HFFc6 (cell line): ENCODE measurements around the gene SIM1. TPM values are rescaled to one million over a fixed set of nuclear protein-coding genes. Genes with fewer than 3 reads are reported as not detected.

Source experiments
- DNase-seq: peaks from one replicate; pipeline ENCODE4 v3.0.0-alpha.2; 2018
- H3K27ac Mint-ChIP-seq: 2 replicates; pipeline ENCODE4 v1.8.0; 2020; ENCODE audit warnings: mild to moderate bottlenecking, mixed read lengths
- H3K27me3 Mint-ChIP-seq: 2 replicates; pipeline ENCODE4 v1.8.0; 2021; ENCODE audit warnings: mild to moderate bottlenecking, moderate library complexity, mixed read lengths; ENCODE audit not compliant: insufficient read depth
- H3K36me3 Mint-ChIP-seq: 2 replicates; pipeline ENCODE4 v1.8.0; 2021; ENCODE audit warnings: low read depth, mixed read lengths
- H3K4me1 Mint-ChIP-seq: 2 replicates; pipeline ENCODE4 v1.8.0; 2020; ENCODE audit warnings: low read depth, mixed read lengths
- H3K4me3 Mint-ChIP-seq: 2 replicates; pipeline ENCODE4 v1.8.0; 2020; ENCODE audit warnings: mild to moderate bottlenecking, moderate library complexity, mixed read lengths
- H3K9me3 Mint-ChIP-seq: 2 replicates; pipeline ENCODE4 v1.8.0; 2020; ENCODE audit warnings: mild to moderate bottlenecking, mixed read lengths
- total RNA-seq, 6 experiments: library from RNA; stranded (reverse); fragmentation: NEBNext Ultra II Directional; extraction: Animal tissue kit (Norgen Biotek cat#: 25700); gene quantifications; 2 replicates in 1 of 6; 3 replicates in 5 of 6; pipeline ENCODE4 v1.2.3, GENCODE V29; 2021
- TF ChIP-seq, protein P1 (sequence below): fragments of 200-600 bp; sonication (generic); IDR thresholded peaks from 2 replicates; pipeline ENCODE4 v1.5.0; 2021; ENCODE audit warnings: antibody characterized with exemption, mild to moderate bottlenecking

The SIM1 gene
- total RNA-seq, 6 experiments from 2014 or later, result 15.4 to 22.0 (median 18.2) TPM

DNA sequence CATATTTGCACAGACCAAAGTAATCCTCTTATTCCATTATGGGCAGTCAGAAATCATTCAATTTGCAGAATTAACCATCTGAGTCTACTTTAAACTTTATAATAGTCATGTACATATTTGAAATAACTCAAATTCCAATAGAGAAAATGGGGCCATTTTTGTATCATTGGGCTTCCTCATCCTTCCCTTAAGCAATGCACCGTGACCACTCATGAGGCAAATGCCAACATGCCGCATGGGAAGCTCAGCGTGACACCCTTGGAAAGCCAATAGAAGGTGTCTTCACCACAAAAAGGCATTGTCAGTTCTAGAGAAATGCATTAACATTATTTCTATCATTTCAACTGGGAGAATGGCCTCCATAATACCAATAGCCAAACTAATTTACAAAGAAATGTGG lies 38.5 kb downstream of the SIM1 start:
- TF ChIP-seq, protein P1, sequence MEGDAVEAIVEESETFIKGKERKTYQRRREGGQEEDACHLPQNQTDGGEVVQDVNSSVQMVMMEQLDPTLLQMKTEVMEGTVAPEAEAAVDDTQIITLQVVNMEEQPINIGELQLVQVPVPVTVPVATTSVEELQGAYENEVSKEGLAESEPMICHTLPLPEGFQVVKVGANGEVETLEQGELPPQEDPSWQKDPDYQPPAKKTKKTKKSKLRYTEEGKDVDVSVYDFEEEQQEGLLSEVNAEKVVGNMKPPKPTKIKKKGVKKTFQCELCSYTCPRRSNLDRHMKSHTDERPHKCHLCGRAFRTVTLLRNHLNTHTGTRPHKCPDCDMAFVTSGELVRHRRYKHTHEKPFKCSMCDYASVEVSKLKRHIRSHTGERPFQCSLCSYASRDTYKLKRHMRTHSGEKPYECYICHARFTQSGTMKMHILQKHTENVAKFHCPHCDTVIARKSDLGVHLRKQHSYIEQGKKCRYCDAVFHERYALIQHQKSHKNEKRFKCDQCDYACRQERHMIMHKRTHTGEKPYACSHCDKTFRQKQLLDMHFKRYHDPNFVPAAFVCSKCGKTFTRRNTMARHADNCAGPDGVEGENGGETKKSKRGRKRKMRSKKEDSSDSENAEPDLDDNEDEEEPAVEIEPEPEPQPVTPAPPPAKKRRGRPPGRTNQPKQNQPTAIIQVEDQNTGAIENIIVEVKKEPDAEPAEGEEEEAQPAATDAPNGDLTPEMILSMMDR, result no peak
- Mint-ChIP-seq H3K27me3 (no peaks in the 10 kb centered on the region), H3K36me3 (peaks cover 36% of the 10 kb centered on the region), H3K27ac (no peak overlapping the region), H3K4me1 (peaks cover 30% of the 10 kb centered on the region), H3K9me3 (no peaks in the 10 kb centered on the region), H3K4me3 (no peak overlapping the region)
- no peak for DNase-seq

DNA sequence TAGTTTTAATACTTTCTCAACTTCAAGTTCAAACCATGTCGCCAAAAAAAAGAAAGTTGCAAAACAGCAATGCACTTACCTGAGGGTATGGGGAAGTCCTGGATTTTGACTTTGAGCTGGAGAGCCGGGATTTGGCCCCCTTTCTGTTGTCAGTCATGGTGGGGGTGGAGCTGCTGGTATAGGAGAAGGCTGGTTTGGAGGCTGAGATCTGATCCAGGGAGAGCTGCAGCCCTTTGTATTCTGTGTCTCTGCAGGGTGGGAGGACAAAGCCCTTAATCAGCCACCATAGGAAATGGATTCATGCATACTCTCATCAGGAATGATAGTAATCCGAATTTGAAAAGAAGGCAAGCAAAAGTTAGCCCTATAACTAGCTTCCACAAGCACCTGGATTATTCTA lies 44.0 kb downstream of the SIM1 start:
- no peak for DNase-seq
- Mint-ChIP-seq H3K27ac (no peak overlapping the region), H3K9me3 (no peaks in the 10 kb centered on the region), H3K36me3 (peaks cover 34% of the 10 kb centered on the region), H3K4me1 (peaks cover 20% of the 10 kb centered on the region), H3K4me3 (no peak overlapping the region), H3K27me3 (no peaks in the 10 kb centered on the region)
- TF ChIP-seq, protein P1, result no peak

DNA sequence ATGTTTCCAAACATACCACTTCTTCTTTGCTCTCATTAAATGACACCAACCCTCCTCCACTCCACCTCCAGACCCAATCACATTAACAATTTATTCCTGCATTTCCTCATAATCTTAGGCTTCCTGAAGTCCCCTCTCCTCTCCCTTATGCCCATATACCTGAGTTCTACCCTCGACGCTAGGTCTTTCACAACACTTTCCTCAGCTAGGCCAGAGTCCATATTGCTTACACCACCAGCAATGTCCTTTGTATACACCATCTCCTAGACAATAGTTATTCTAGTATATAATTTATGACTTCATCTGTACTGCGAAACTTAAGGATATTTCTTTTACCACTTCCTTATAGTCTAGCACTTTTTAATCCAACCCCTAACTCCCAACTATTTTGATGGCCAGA lies 47.7 kb downstream of the SIM1 start:
- TF ChIP-seq, protein P1, result no peak
- Mint-ChIP-seq H3K4me1 (peaks cover 33% of the 10 kb centered on the region), H3K27ac (no peak overlapping the region; the same call in 1 of the 2 replicates), H3K4me3 (no peak overlapping the region), H3K9me3 (no peaks in the 10 kb centered on the region), H3K27me3 (no peaks in the 10 kb centered on the region; the same call in 1 of the 2 replicates), H3K36me3 (peaks cover 34% of the 10 kb centered on the region)
- no peak for DNase-seq

DNA sequence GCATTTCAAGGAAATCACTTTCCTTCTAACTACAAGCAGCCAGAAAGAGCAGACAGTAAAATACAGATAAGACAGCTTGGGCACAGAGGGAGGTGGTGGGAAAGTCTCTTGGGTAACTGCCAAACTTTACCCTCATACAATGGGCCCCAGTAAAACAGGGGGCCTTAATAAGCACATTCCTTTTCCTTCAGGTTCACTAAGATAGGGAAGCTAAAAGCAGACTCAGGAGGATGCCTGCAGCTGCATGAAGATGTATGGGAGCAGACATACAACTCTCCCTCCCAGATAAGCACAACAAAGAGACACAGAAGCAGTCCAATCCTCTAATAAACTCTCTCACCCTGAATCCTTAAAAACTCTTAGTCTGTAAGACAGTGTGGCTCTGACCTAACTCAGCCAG lies 49.0 kb downstream of the SIM1 start:
- DNase-seq, result no peak
- H3K9me3 Mint-ChIP-seq, result no peaks in the 10 kb centered on the region
- no peaks in the 10 kb centered on the region; the same call in 1 of the 2 replicates for H3K27me3 Mint-ChIP-seq
- H3K36me3 Mint-ChIP-seq, result peaks cover 44% of the 10 kb centered on the region
- peaks cover 39% of the 10 kb centered on the region for H3K4me1 Mint-ChIP-seq
- H3K27ac Mint-ChIP-seq, result peak overlapping the region; percentile 62
- H3K4me3 Mint-ChIP-seq, result peak overlapping the region; percentile 40; the same call in 1 of the 2 replicates
- TF ChIP-seq, protein P1, result no peak

DNA sequence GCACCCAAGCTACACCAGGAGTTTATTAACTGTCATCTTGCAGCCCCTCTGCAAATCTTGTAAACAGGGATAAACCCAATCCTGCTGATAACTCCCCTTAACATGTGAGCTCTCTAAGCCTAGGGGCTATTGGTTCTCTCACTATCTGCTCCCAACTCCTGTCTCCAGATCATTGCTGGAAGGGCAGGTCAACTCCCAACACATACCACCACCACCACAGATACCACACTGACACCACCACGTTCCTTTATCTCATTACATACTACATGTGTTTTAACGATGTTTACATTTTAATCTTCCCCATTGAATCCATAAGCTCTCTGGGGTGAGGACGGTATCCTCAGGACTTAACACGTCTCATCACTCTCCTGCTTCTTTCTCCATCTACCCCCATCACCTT lies 51.8 kb downstream of the SIM1 start:
- H3K9me3 Mint-ChIP-seq, result no peaks in the 10 kb centered on the region
- peaks cover 62% of the 10 kb centered on the region for H3K36me3 Mint-ChIP-seq
- no peaks in the 10 kb centered on the region; the same call in 1 of the 2 replicates for H3K27me3 Mint-ChIP-seq
- peaks cover 45% of the 10 kb centered on the region for H3K4me1 Mint-ChIP-seq
- DNase-seq, result no peak
- no peak overlapping the region for H3K27ac Mint-ChIP-seq
- TF ChIP-seq, protein P1, result no peak
- no peak overlapping the region for H3K4me3 Mint-ChIP-seq

DNA sequence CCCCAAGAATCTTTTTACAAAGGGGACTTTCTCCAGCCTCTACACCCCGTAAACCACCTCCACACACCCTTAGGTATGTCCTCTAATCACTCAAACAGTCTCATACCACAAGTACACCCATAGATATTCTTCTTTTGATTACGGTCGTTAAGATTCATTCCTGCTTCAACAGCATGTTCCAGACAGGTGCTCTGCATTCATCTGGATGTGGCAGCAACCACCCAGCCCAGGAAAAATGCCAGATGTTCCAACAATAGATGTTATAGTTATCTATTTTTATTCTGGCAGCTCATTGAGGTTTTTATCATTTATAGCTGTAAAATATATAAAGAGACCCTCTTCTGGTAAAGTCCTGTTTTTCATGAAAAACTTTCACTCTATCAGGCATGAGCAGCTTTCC lies 60.7 kb downstream of the SIM1 start:
- Mint-ChIP-seq H3K36me3 (peaks cover 36% of the 10 kb centered on the region), H3K4me3 (no peak overlapping the region), H3K9me3 (no peaks in the 10 kb centered on the region), H3K27ac (no peak overlapping the region), H3K27me3 (no peaks in the 10 kb centered on the region), H3K4me1 (no peaks in the 10 kb centered on the region)
- no peak for DNase-seq
- TF ChIP-seq, protein P1, result no peak
